GM12878 (cell line): ENCODE results near the gene PPP1R12A. TPM values are rescaled to one million over a fixed set of nuclear protein-coding genes. Genes with fewer than 3 reads are reported as not detected.

Experiments
- ATAC-seq: fragments of 200-7000 bp; cut with Tn5 transposase; 3 replicates; pipeline ENCODE4 v1.9.1; 2020; ENCODE audit warnings: mild to moderate bottlenecking, moderate library complexity
- BruUV-seq: library from RNA; stranded (reverse); fragments of 400-500 nt; replicated peaks from 2 replicates; lab custom pipeline; 2021; lab: Mats Ljungman, UMichigan
- CTCF ChIA-PET: fragments of 300-600 bp; sonication (Branson Sonifier 250); formaldehyde crosslinking; extraction: SDS; loops from one replicate; lab custom pipeline; 2021; ENCODE audit warnings: inconsistent platforms; lab: Yijun Ruan, JAX
- POLR2A ChIA-PET: fragments of 350-600 bp; formaldehyde crosslinking; extraction: SDS; loops from one replicate; lab custom pipeline; 2021; ENCODE audit warnings: inconsistent platforms; lab: Charles Lee
- RAD21 ChIA-PET: fragments of 300-600 bp; sonication (Branson Sonifier 250); formaldehyde crosslinking; loops from one replicate; lab custom pipeline; 2023; ENCODE audit warnings: antibody characterized with exemption; ENCODE audit not compliant: unreplicated experiment; lab: Charles Lee
- SMC1A ChIA-PET: fragments of 300-600 bp; sonication (Branson Sonifier 250); formaldehyde crosslinking; loops from one replicate; lab custom pipeline; 2023; ENCODE audit not compliant: unreplicated experiment, uncharacterized antibody; lab: Charles Lee
- DNase-seq: peaks from one replicate; pipeline ENCODE4 v3.0.0-alpha.2; 2011; ENCODE audit warnings: low read depth, low spot score
- FAIRE-seq: peaks from 3 replicates; lab custom pipeline; 2011; peaks lifted over from hg19 to GRCh38; lab: Jason Lieb, UNC
- H2AFZ ChIP-seq: 2 replicates; pipeline ENCODE4 v1.6.0; 2011; ENCODE audit warnings: low read depth, low read length, control low read depth; ENCODE audit not compliant: control insufficient read depth
- H3K27ac ChIP-seq: 2 replicates; pipeline ENCODE4 v1.5.1; 2011; ENCODE audit warnings: control low read depth; ENCODE audit not compliant: control insufficient read depth, insufficient read depth
- H3K27me3 ChIP-seq, 2 experiments: replicated peaks in 1 of 2; 2 replicates each; pipeline versions ENCODE4 v1.6.0 to v1.6.1; 2011; ENCODE audit warnings: low read length in 1 of 2; ENCODE audit not compliant: control insufficient read depth in 2 of 2, insufficient read depth in 2 of 2
- H3K36me3 ChIP-seq, 2 experiments: 2 replicates each; pipeline ENCODE4 v1.5.1; 2011; ENCODE audit warnings: low read length in 1 of 2; ENCODE audit not compliant: control insufficient read depth in 2 of 2, insufficient read depth in 2 of 2
- H3K4me1 ChIP-seq: 2 replicates; pipeline ENCODE4 v1.6.1; 2011; ENCODE audit warnings: mild to moderate bottlenecking, low read length, moderate library complexity, mixed read lengths; ENCODE audit not compliant: control insufficient read depth, insufficient read depth
- H3K4me2 ChIP-seq: 2 replicates; pipeline ENCODE4 v1.6.0; 2011; ENCODE audit warnings: control low read depth; ENCODE audit not compliant: control insufficient read depth, insufficient read depth
- H3K4me3 ChIP-seq: fragments of 200-600 bp; sonication (generic); 2 replicates; pipeline ENCODE4 v1.5.1; 2016
- H3K79me2 ChIP-seq: 2 replicates; pipeline ENCODE4 v1.6.0; 2011; ENCODE audit warnings: low read length; ENCODE audit not compliant: control insufficient read depth, insufficient read depth
- H3K9ac ChIP-seq: 2 replicates; pipeline ENCODE4 v1.8.0; 2011; ENCODE audit warnings: low read length, control low read depth, mixed read lengths; ENCODE audit not compliant: control insufficient read depth, insufficient read depth
- H3K9me3 ChIP-seq: replicated peaks from 3 replicates; pipeline ENCODE4 v1.5.1; 2011; ENCODE audit warnings: mild to moderate bottlenecking, low read length; ENCODE audit not compliant: control insufficient read depth, insufficient read depth
- H4K20me1 ChIP-seq: 2 replicates; pipeline ENCODE4 v1.6.0; 2011; ENCODE audit not compliant: control insufficient read depth, insufficient read depth
- ATF7 ChIP-seq: fragments of 450-650 bp; IDR thresholded peaks from 2 replicates; pipeline ENCODE4 v1.6.1; 2016; ENCODE audit warnings: low read depth, mild to moderate bottlenecking
- CHD2 ChIP-seq: IDR thresholded peaks from 2 replicates; pipeline ENCODE4 v1.6.1; 2011; ENCODE audit warnings: low read depth, low read length, improper control_type of control experiment, borderline replicate concordance
- EED ChIP-seq: sonication (generic); IDR thresholded peaks from 2 replicates; pipeline ENCODE4 v1.6.1; 2016; ENCODE audit warnings: antibody characterized with exemption, low read depth
- GABPA ChIP-seq: IDR thresholded peaks from 2 replicates; pipeline ENCODE4 v1.6.1; 2014; ENCODE audit warnings: antibody characterized with exemption, low read depth, mild to moderate bottlenecking, inconsistent platforms
- NRF1 ChIP-seq: conservative IDR thresholded peaks from 2 replicates; pipeline ENCODE4 v1.6.1; 2011; ENCODE audit warnings: mild to moderate bottlenecking, low read depth, low read length, improper control_type of control experiment
- POLR2AphosphoS5 ChIP-seq: IDR thresholded peaks from 2 replicates; pipeline ENCODE4 v1.6.1; 2011; ENCODE audit warnings: mild to moderate bottlenecking, low read length, inconsistent platforms
- POU2F2 ChIP-seq: IDR thresholded peaks from 3 replicates; pipeline ENCODE4 v1.6.1; 2011; ENCODE audit warnings: low read depth, mild to moderate bottlenecking, low read length, borderline replicate concordance
- SUPT20H ChIP-seq: IDR thresholded peaks from 2 replicates; pipeline ENCODE4 v1.6.1; 2011; ENCODE audit warnings: low read depth, mild to moderate bottlenecking, low read length, moderate library complexity, borderline replicate concordance; ENCODE audit not compliant: control insufficient read depth
- USF2 ChIP-seq: IDR thresholded peaks from 2 replicates; pipeline ENCODE4 v1.6.1; 2011; ENCODE audit warnings: low read depth, low read length, improper control_type of control experiment, borderline replicate concordance
- ZNF384 ChIP-seq: IDR thresholded peaks from 2 replicates; pipeline ENCODE4 v1.6.1; 2012; ENCODE audit warnings: low read depth, mild to moderate bottlenecking, low read length, improper control_type of control experiment, borderline replicate concordance
- ZNF622 ChIP-seq: fragments of 450-650 bp; IDR thresholded peaks from 2 replicates; pipeline ENCODE4 v1.6.1; 2017; ENCODE audit warnings: mild to moderate bottlenecking, inconsistent platforms
- WGBS: methylation state at CpG from one replicate; pipeline ENCODE4 v1.1.6; 2016; ENCODE audit warnings: low lambda C conversion rate; ENCODE audit not compliant: insufficient replicate concordance, insufficient coverage; ENCODE audit errors: missing lambda C conversion rate; 5-methylcytosine and 5-hydroxymethylcytosine counted together
- in situ Hi-C: fragments of 300-500 bp; cut with MboI; formaldehyde crosslinking; loops from 9 replicates; pipeline ENCODE4 v1.14.3; 2018; ENCODE audit warnings: mixed read lengths
- intact Hi-C: fragments of 100-400 bp; cut with micrococcal nuclease; formaldehyde crosslinking; loops from one replicate; pipeline ENCODE4 v1.14.2; 2022; ENCODE audit not compliant: unreplicated experiment
- polyA plus RNA-seq, 11 experiments: library from polyadenylated mRNA; depleted of rRNA in 4 of 11; unstranded in 6 of 11; stranded (reverse) in 5 of 11; fragments of >200 nt; fragmentation: Nextera tagmentation in 4 of 11; fragmentation: Illumina TruSeq in 1 of 11; extraction: Ambion mirVana in 4 of 11; extraction: Trizol in 1 of 11; gene quantifications; 1 replicate in 1 of 11; 2 replicates in 10 of 11; pipeline versions ENCODE4 v1.2.1 to v1.2.3, GENCODE V29; 2011 to 2016; ENCODE audit warnings: inconsistent platforms in 2 of 11, missing spikeins in 2 of 11, low read depth in 1 of 11
- total RNA-seq, 4 experiments: library from RNA; depleted of rRNA in 3 of 4; stranded (reverse); fragments of >200 nt in 3 of 4; fragmentation: Illumina TruSeq in 1 of 4; extraction: Trizol in 1 of 4; gene quantifications; 2 replicates each; pipeline versions ENCODE4 v1.2.1 to v1.2.3, GENCODE V29; 2013 to 2021

PPP1R12A gene
- total and polyA plus RNA-seq, 10 of the 15 experiments (the other 5 are each of a cell fraction or from before 2014, with no cell fraction given): 22.8 to 134 (median 51.4) TPM

- CTCF ChIA-PET: no interaction called here
- Histone ChIP-seq H2AFZ (no peak overlapping the region), H3K27ac (no peak overlapping the region), H3K4me1 (peaks cover 8% of the 10 kb centered on the region; the same call in 1 of the 2 replicates), H3K9ac (no peak overlapping the region), H4K20me1 (no peaks in the 10 kb centered on the region), H3K4me2 (no peak overlapping the region; the same call in 1 of the 2 replicates)
- intact Hi-C loops: no loop called here
- no peak for FAIRE-seq
- POLR2A ChIA-PET: no interaction called here
- TF ChIP-seq POLR2AphosphoS5 (0 out of 2 replicates have a peak, but pooled peaks have one; percentile 26), POU2F2 (no peak)
- TF ChIP-seq, all 136 proteins: peak for 1
- DNase-seq: no peak
- SMC1A ChIA-PET: interaction anchor here (0.6 to 1.2 kb wide), 2 partner anchors 36 to 258 kb away, joined by 3 to 4 read pairs; no protein-coding TSS in a partner anchor
- no peak for ATAC-seq
- BruUV-seq: no TSS peak
- H3K36me3 ChIP-seq: no peaks in the 10 kb centered on the region
- peaks cover 99% of the 10 kb centered on the region for H3K79me2 ChIP-seq
- in situ Hi-C loops: loop anchor here (10.0 kb wide), 1 partner anchor 244 kb away; no protein-coding TSS in a partner anchor
- H3K9me3 ChIP-seq: no peaks in the 10 kb centered on the region
- 94% methylated on average over 10 of the region's 10 CpGs for WGBS
- H3K27me3 ChIP-seq: no peaks in the 10 kb centered on the region
- RAD21 ChIA-PET: no interaction called here
- H3K4me3 ChIP-seq: no peak overlapping the region
Observed at GRCh38 chr12:79929065-79929464, 5.8 kb downstream of the PPP1R12A start.

DNA sequence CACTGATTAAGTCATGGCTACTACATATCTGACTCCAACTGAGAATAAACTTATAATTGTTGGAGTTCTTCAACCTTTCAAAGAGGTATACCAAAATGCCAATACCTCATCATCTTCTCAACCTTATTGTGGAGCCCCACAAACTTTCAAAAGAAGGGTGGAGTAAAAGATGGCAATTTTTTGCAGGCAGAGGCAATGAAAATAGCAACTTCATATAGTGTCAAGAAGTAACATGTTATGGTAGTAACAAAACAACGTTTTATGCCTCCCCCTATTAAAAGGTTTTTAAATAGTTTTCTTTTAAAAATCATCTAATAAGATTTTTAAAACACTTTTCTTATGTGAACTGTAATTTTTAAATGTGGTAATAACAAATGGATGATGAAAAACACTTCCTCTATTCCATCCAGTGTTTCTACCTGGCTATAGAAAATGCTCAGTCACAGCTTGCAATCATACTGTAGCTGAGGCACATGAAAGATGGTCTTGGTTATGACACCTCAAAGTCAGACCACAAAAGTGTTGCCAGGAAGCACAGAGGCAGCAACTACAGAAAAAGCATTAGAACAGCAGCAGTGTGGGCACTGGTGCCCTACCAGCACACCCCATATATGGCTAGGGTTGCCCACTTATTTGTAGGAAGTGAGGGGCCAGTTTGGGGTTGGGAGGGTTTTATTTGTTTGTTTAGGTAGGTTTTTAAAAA lies 7.0 kb downstream of the PPP1R12A start:
- ChIA-PET CTCF (interaction anchor here (1.6 kb wide), 1 partner anchor 41 kb away, joined by 5 read pairs; no protein-coding TSS in a partner anchor), SMC1A (interaction anchor here (0.6 to 2.4 kb wide), 4 partner anchors 23 to 260 kb away, joined by 3 to 6 read pairs (median 4); no protein-coding TSS in a partner anchor), POLR2A (interaction anchor here (0.5 to 0.6 kb wide), 2 partner anchors 55 to 250 kb away, joined by 3 to 4 read pairs; no protein-coding TSS in a partner anchor), RAD21 (no interaction called here)
- H3K27ac ChIP-seq: peak overlapping the region; percentile 57; the same call in 1 of the 2 replicates
- H3K36me3 ChIP-seq: no peaks in the 10 kb centered on the region; a peak in 1 of 4 replicates
- no peak overlapping the region for H3K9ac ChIP-seq
- H3K4me3 ChIP-seq: no peak overlapping the region
- H2AFZ ChIP-seq: no peak overlapping the region
- intact Hi-C loops (no loop called here), in situ Hi-C loops (loop anchor here (10.0 kb wide), 1 partner anchor 243 kb away; no protein-coding TSS in a partner anchor)
- peaks cover 98% of the 10 kb centered on the region for H3K79me2 ChIP-seq
- FAIRE-seq (peak; percentile 86), ATAC-seq (peak; percentile 95), DNase-seq (peak; percentile 70)
- H4K20me1 ChIP-seq: no peaks in the 10 kb centered on the region
- WGBS: 79% methylated on average over 1 of the region's 1 CpG
- no peaks in the 10 kb centered on the region for H3K27me3 ChIP-seq
- BruUV-seq: no TSS peak
- no peaks in the 10 kb centered on the region; the same call in 2 of the 3 replicates for H3K9me3 ChIP-seq
- peak overlapping the region; percentile 69 for H3K4me2 ChIP-seq
- H3K4me1 ChIP-seq: peaks cover 8% of the 10 kb centered on the region; the same call in 1 of the 2 replicates
- no peak for TF ChIP-seq USF2
- no peak for TF ChIP-seq EED
- no peak for TF ChIP-seq NRF1
- no peak for TF ChIP-seq GABPA
- TF ChIP-seq CHD2: no peak
- TF ChIP-seq ZNF622: no peak
- TF ChIP-seq ATF7: peak; percentile 42; the same call in 1 of the 2 replicates
- TF ChIP-seq ZNF384: no peak
- no peak for TF ChIP-seq SUPT20H
